ENCODE results near the gene ADGRD1.

ADGRD1 gene

GRCh38 chr12:130958557-130959140 lies 4.9 kb downstream of the ADGRD1 start:
- no peak for TF ChIP-seq CTCF (IDR thresholded peaks at IDR 0.05; ENCODE audit: low read depth, low read length)

GRCh38 chr12:130959632-130960031 lies 5.9 kb downstream of the ADGRD1 start:
- no peak for TF ChIP-seq CTCF (IDR thresholded peaks at IDR 0.05; ENCODE audit: low read depth, low read length)
- H3K4me3 ChIP-seq (ENCODE audit: low read depth, low read length), result no peak overlapping the region

More at GRCh38 chr12:130958557-130959140, 4.9 kb downstream of the ADGRD1 start:
- no peak overlapping the region for H3K4me3 ChIP-seq (ENCODE audit: low read depth, low read length)

GRCh38 chr12:130960058-130960457 lies 6.4 kb downstream of the ADGRD1 start:
- no peak overlapping the region for H3K4me3 ChIP-seq (ENCODE audit: low read depth, low read length)
- no peak for TF ChIP-seq CTCF (IDR thresholded peaks at IDR 0.05; ENCODE audit: low read depth, low read length)

- no peak for TF ChIP-seq CTCF (IDR thresholded peaks at IDR 0.05; ENCODE audit: low read depth, low read length)
- no peak overlapping the region for H3K4me3 ChIP-seq (ENCODE audit: low read depth, low read length)
Measured at GRCh38 chr12:130960787-130961186, 7.1 kb downstream of the ADGRD1 start.

- no peak for TF ChIP-seq CTCF (IDR thresholded peaks at IDR 0.05; ENCODE audit: low read depth, low read length)
- H3K4me3 ChIP-seq (ENCODE audit: low read depth, low read length), result no peak overlapping the region
Measured at GRCh38 chr12:130961921-130962451, 8.3 kb downstream of the ADGRD1 start.

- no peak for TF ChIP-seq CTCF (IDR thresholded peaks at IDR 0.05; ENCODE audit: low read depth, low read length)
Measured at GRCh38 chr12:130965214-130965613, 11.5 kb downstream of the ADGRD1 start.

GRCh38 chr12:130965668-130966067 lies 12.0 kb downstream of the ADGRD1 start:
- H3K4me3 ChIP-seq (ENCODE audit: low read depth, low read length), result no peak overlapping the region
- TF ChIP-seq CTCF (IDR thresholded peaks at IDR 0.05; ENCODE audit: low read depth, low read length), result no peak

More at GRCh38 chr12:130965214-130965613, 11.5 kb downstream of the ADGRD1 start:
- H3K4me3 ChIP-seq (ENCODE audit: low read depth, low read length), result no peak overlapping the region

Measured in WI38 (cell line).